Coronary artery (tissue), 2 donors: ENCODE measurements around the gene HECW1.
"Not testable (repeated sequence)": the region's sequence is repeated elsewhere in the genome, so short reads cannot be mapped to it uniquely, and the experiment has no call there.

ENCODE experiments used
- DNase-seq: peaks from one replicate; pipeline ENCODE4 v3.0.0-alpha.2; 2017; ENCODE audit warnings: low spot score
- H3K27ac ChIP-seq, 2 donors: fragments of 200-600 bp; sonication (generic); one replicate each; pipeline ENCODE4 v1.5.1; 2016 to 2019
- H3K4me3 ChIP-seq: fragments of 200-600 bp; sonication (generic); 2 replicates; pipeline ENCODE4 v1.5.1; 2016; ENCODE audit warnings: mild to moderate bottlenecking, moderate library complexity
- CTCF ChIP-seq: fragments of 200-600 bp; sonication (generic); IDR thresholded peaks from one replicate; pipeline ENCODE4 v1.5.1; 2019; ENCODE audit warnings: antibody characterized with exemption

Gene HECW1

GRCh38 chr7:43212921-43213320 lies 100.5 kb downstream of the HECW1 start:
- Histone ChIP-seq H3K27ac (no peak overlapping the region), H3K4me3 (no peak overlapping the region)
- no peak for TF ChIP-seq CTCF
- no peak for DNase-seq

- no peak overlapping the region for H3K4me3 ChIP-seq
- DNase-seq = no peak
- no peak for TF ChIP-seq CTCF
- no peak overlapping the region for H3K27ac ChIP-seq
Measured at GRCh38 chr7:43215061-43215460, 102.6 kb downstream of the HECW1 start.

- Histone ChIP-seq H3K27ac (no peak overlapping the region), H3K4me3 (no peak overlapping the region)
- TF ChIP-seq CTCF = no peak
- no peak for DNase-seq
Measured at GRCh38 chr7:43217055-43217454, 104.6 kb downstream of the HECW1 start.

GRCh38 chr7:43218901-43219300 lies 106.5 kb downstream of the HECW1 start:
- not testable (repeated sequence) for DNase-seq, H3K27ac ChIP-seq, H3K4me3 ChIP-seq

- Histone ChIP-seq H3K27ac (no peak overlapping the region), H3K4me3 (no peak overlapping the region)
- DNase-seq = no peak
- no peak for TF ChIP-seq CTCF
Measured at GRCh38 chr7:43220250-43220649, 107.8 kb downstream of the HECW1 start.

- TF ChIP-seq CTCF = no peak
- H3K27ac ChIP-seq = no peak overlapping the region
- H3K4me3 ChIP-seq = no peak overlapping the region
- DNase-seq = no peak
Measured at GRCh38 chr7:43220742-43221141, 108.3 kb downstream of the HECW1 start.

- H3K4me3 ChIP-seq = no peak overlapping the region
- TF ChIP-seq CTCF = no peak
- DNase-seq = no peak
- H3K27ac ChIP-seq = no peak overlapping the region
Measured at GRCh38 chr7:43229801-43230200, 117.4 kb downstream of the HECW1 start.

GRCh38 chr7:43232366-43232765 lies 119.9 kb downstream of the HECW1 start:
- no peak for DNase-seq
- no peak for TF ChIP-seq CTCF
- Histone ChIP-seq H3K4me3 (no peak overlapping the region), H3K27ac (no peak overlapping the region)
